ENCODE results near the gene LY6G5B.

DNA sequence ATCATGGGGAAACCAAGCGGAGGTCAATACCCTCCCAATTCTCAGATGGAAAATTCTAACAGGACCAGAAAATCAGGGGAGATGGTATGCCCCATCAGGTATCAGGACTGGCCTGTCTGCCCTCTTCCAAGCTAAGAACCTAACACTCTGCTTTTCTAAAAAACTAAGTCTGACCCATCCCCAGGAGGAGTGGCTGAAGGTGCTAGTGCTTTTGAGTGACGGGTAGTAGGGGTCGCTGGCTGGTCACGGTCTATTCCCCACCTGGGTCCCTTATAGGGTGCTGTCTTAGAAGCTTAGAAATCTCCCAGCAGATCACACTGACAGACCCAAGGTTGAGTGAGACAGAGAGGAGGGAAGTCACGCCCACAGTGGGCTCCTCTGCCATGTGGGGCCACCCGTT, 23.8 kb downstream of the LY6G5B start:
- TF ChIP-seq, protein P1, sequence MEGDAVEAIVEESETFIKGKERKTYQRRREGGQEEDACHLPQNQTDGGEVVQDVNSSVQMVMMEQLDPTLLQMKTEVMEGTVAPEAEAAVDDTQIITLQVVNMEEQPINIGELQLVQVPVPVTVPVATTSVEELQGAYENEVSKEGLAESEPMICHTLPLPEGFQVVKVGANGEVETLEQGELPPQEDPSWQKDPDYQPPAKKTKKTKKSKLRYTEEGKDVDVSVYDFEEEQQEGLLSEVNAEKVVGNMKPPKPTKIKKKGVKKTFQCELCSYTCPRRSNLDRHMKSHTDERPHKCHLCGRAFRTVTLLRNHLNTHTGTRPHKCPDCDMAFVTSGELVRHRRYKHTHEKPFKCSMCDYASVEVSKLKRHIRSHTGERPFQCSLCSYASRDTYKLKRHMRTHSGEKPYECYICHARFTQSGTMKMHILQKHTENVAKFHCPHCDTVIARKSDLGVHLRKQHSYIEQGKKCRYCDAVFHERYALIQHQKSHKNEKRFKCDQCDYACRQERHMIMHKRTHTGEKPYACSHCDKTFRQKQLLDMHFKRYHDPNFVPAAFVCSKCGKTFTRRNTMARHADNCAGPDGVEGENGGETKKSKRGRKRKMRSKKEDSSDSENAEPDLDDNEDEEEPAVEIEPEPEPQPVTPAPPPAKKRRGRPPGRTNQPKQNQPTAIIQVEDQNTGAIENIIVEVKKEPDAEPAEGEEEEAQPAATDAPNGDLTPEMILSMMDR (IDR thresholded peaks at IDR 0.05): no peak
- TF ChIP-seq POLR2A (IDR thresholded peaks at IDR 0.05): no peak

All from ovary (tissue), 3 donors.